Epithelial cell of esophagus (primary cell): Measurements from ENCODE around the gene SCP2.

Experiments used
- DNase-seq: peaks from one replicate; pipeline ENCODE4 v3.0.0; 2010; ENCODE audit warnings: low read depth
- H3K4me3 ChIP-seq: 2 replicates; pipeline ENCODE4 v1.5.1; 2011; ENCODE audit warnings: mild to moderate bottlenecking, low read length, control low read depth
- TF ChIP-seq, protein P1 (sequence below): IDR thresholded peaks from 2 replicates; pipeline ENCODE4 v1.5.1; 2011; ENCODE audit warnings: low read depth, mild to moderate bottlenecking, low read length, control low read depth, inconsistent platforms; ENCODE audit not compliant: insufficient read depth; ENCODE audit errors: missing control alignments

SCP2 gene

DNA sequence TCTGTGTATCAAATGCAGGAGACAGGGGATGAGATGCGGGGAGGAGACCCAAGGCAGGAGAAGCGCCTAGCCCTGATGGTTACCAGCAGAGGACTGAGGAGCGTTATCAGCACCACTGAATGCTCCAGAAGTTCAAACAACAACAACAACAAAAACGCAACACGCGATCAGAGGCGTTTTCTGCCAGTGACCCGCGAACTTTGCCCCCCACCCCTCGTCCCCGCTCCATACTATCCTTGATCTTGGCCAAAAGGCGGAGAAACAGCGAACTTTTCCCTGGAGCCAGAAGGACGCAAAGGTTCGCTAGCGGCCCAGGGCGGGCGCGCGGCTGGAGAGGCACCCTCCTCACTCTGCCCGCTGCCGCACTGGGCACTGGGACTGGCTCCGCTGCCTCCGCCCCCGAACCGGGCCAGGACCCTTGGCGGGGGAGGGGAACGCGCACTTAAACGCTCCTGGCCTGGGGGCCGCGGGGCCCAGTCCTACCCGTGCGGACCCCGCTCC is 6.2 kb upstream of the SCP2 start:
- DNase-seq, result peak; percentile 18
- TF ChIP-seq, protein P1, sequence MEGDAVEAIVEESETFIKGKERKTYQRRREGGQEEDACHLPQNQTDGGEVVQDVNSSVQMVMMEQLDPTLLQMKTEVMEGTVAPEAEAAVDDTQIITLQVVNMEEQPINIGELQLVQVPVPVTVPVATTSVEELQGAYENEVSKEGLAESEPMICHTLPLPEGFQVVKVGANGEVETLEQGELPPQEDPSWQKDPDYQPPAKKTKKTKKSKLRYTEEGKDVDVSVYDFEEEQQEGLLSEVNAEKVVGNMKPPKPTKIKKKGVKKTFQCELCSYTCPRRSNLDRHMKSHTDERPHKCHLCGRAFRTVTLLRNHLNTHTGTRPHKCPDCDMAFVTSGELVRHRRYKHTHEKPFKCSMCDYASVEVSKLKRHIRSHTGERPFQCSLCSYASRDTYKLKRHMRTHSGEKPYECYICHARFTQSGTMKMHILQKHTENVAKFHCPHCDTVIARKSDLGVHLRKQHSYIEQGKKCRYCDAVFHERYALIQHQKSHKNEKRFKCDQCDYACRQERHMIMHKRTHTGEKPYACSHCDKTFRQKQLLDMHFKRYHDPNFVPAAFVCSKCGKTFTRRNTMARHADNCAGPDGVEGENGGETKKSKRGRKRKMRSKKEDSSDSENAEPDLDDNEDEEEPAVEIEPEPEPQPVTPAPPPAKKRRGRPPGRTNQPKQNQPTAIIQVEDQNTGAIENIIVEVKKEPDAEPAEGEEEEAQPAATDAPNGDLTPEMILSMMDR, result no peak
- H3K4me3 ChIP-seq, result peak overlapping the region; percentile 77

DNA sequence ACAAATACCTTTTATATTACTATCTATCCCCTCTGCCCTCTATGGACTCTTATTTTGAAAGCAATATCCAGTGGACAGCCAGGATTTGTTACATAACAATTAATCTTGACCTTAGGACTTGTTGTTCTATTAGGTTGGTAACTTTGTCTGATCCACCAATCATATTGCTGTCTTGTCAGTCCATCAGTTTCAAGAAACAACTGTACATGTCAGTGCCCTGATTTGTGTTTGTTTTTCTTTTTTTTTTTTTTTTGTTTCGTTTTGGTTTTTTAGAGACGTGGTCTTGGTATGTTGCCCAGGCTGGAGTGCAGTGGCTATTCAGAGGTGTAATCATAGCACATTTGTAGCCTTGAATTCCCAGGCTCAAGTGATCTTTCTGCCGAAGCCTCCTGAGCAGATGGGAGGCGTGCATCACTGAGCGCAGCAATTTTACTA is 1.5 kb upstream of the SCP2 start:
- DNase-seq, result no peak
- TF ChIP-seq, protein P1, result no peak
- no peak overlapping the region for H3K4me3 ChIP-seq

DNA sequence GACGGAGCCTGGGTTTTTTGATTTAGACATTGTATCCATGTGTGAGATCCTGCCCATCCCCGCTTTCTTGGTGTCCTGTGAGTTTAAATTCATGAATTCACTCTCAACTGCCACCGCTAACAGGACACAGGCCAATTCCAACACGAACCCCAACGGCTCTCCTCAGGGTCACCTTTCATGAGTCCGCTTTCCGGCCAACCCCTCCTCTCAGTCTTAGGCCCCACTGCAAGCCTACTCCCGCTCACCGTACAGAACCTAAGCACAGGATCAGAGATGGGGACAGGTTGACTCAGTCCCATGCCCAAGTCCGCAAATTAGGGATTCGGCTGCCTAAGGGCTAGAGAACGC is 238 bp upstream of the SCP2 start:
- TF ChIP-seq, protein P1, result no peak
- DNase-seq, result no peak
- peak overlapping the region; percentile 86 for H3K4me3 ChIP-seq

DNA sequence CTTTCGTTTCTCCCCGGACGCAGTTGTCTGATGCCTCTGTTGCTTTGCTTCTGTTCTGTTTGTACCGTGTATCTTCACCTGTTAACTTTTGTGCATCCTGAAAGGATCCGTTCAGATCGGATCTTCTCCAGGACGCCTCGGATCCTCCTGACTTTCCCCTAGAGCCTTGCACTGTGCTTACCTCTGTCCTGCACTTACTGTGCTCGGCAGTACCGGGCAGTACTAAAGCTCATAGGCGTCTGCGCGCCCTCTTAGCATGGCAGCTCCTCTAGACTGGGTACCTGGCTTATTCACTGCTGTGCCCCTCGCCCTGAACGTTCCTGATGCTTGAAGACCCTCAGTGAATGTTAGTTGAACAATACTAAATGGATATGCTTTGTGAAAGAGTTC is 934 bp downstream of the SCP2 start:
- TF ChIP-seq, protein P1, result no peak
- H3K4me3 ChIP-seq, result peak overlapping the region; percentile 86
- DNase-seq, result no peak

DNA sequence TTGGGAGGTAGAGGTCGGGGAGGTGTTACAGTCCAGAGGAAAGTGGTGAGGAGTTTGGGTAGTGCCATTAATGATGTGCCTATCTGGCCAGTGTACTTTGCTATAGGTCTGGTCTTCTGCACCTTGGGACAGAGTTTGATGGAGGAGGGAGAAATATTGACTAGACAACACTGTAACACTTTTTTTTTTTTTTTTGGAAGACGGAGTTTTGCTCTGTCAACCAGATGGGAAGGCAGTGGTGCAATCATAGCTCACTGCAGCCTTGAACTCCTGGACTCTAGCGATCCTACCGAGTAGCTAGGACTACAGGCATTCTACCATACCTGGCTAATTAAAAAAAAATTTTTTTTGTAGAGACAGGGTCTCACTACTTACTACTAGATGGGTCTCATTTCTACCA is 1.9 kb downstream of the SCP2 start:
- H3K4me3 ChIP-seq, result no peak overlapping the region
- TF ChIP-seq, protein P1, result no peak
- DNase-seq, result no peak

DNA sequence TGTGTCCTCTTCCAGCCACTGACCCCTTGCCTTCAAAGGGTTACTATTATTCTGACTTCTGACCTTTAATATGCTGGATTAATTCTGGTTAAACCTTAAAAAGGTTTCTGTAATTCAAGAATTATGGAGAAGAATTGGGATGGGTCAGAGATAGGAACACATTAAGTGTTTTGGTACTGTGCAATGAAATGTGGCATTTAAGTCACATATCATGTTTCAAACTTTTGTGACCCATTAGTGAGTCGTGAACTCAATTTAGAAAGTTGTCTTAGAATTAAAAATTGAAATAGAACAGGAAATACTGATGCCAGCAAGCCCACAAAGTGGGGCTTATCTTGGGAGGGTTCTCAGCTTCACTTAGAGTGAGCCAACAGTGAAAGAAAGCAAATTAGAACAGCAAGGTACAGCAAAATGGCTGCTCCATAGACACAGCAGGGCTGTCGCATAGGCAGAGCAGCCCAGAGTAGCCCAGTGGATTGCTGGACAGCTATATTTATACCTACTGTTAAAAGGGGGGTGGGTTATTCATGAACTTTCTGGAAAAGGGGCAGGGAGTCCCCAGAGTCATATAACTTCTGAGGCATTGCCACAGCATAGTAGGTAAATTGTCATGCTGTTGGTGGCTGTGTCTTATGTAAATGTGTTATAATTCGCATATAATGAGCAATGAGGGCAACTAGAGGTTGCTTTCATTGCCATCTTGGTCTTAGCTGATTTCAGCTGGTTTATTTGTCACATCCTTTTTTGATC is 10.5 kb downstream of the SCP2 start:
- DNase-seq, result no peak
- no peak overlapping the region for H3K4me3 ChIP-seq
- TF ChIP-seq, protein P1, result no peak

DNA sequence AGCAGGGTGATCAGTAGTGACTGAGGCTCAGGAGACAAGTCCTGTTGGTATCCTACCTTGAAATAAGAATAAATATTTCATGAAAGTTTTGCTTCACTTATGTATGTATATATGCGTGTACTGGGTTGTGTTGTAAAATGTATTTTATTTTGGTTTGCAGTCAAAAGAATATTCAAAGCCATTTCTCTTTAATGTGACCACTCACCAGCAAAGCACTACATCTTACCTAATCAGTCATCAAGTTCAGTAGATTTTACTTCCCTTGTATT is 11.0 kb downstream of the SCP2 start:
- no peak for DNase-seq
- no peak overlapping the region for H3K4me3 ChIP-seq
- TF ChIP-seq, protein P1, result no peak
